ENCODE results near the gene NR0B2. TPM values are rescaled to one million over a fixed set of nuclear protein-coding genes. Genes with fewer than 3 reads are reported as not detected.

NR0B2 gene
- total and polyA plus RNA-seq, 2 of the 13 experiments (the other 11 are each of a cell fraction or from before 2014, with no cell fraction given), result 72.5 to 133 TPM

DNA sequence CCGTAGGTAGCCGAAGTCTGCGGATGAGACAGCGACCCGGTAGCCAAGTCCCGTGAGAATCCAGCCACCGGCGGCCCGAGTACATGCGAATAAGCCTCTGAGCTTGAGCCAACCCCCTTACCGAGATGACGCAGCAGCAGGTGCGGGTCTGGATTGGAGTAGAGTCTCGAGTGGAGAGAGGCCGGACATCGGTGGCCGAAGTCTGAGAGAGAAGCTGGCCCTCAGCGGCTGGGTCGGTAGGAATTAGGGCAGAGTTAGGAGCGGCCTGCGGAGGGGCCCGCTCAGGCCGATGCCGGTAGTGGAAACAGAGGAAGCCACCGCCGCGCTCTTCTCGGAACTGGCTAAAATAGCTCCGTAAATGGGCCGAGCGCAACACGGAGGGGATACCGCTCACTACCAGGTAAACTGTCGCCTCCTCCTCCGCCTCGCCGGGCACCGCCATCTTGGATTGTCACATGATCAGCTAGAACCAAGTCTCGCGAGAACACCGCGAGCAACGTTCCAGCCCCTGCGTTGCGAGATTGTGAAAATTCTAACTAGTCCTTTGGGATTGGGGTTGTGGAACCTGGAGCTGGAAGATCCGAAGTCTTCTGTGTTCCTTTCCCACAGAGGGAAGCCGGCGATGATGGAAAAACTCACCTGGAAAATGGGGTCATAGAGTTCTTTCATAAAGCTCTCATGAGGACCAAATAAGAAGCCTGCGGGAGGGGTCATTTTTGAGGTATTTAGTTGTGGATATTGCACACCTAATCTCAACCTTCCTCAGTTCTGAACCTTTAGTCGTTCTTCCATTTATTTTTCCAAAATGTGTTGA lies 13.6 kb downstream of the NR0B2 start, which contains the start of gene GPATCH3 (continued):
- no peak for TF ChIP-seq GABPA (IDR thresholded peaks at IDR 0.05; ENCODE audit: low read depth, low read length)
- TF ChIP-seq GABPA (CRISPR knock-in tag; IDR thresholded peaks at IDR 0.05; ENCODE audit: low read depth), result peak; percentile 63
- peak; percentile 89 for TF ChIP-seq SALL1 (CRISPR knock-in tag; IDR thresholded peaks at IDR 0.05)
- TF ChIP-seq MED13 (CRISPR knock-in tag; IDR thresholded peaks at IDR 0.05), result peak; percentile 68; the same call in 1 of the 2 replicates
- no peak for TF ChIP-seq PLRG1 (conservative IDR thresholded peaks at IDR 0.05)
- no peak for TF ChIP-seq REL (CRISPR knock-in tag; conservative IDR thresholded peaks at IDR 0.05)
- no peak for TF ChIP-seq ZBTB8A (CRISPR knock-in tag; IDR thresholded peaks at IDR 0.05; ENCODE audit: borderline replicate concordance, low read depth)
- TF ChIP-seq HMG20B (CRISPR knock-in tag; conservative IDR thresholded peaks at IDR 0.05), result no peak
- TF ChIP-seq ZNF652 (CRISPR knock-in tag; IDR thresholded peaks at IDR 0.05; ENCODE audit: borderline replicate concordance, low read depth), result no peak; the same call in 1 of the 2 replicates
- peak; percentile 64 for TF ChIP-seq GATAD2A (CRISPR knock-in tag; IDR thresholded peaks at IDR 0.05)
- TF ChIP-seq, protein P1, sequence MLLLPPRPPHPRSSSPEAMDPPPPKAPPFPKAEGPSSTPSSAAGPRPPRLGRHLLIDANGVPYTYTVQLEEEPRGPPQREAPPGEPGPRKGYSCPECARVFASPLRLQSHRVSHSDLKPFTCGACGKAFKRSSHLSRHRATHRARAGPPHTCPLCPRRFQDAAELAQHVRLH (CRISPR knock-in tag; IDR thresholded peaks at IDR 0.05; ENCODE audit: borderline replicate concordance, low read depth), result peak; percentile 90; the same call in 1 of the 2 replicates
- 0 out of 2 replicates have a peak, but pooled peaks have one; percentile 11 for TF ChIP-seq NFYB (CRISPR knock-in tag; IDR thresholded peaks at IDR 0.05)
- TF ChIP-seq GLI4 (CRISPR knock-in tag; IDR thresholded peaks at IDR 0.05; ENCODE audit: borderline replicate concordance), result no peak
- TF ChIP-seq, protein P2, sequence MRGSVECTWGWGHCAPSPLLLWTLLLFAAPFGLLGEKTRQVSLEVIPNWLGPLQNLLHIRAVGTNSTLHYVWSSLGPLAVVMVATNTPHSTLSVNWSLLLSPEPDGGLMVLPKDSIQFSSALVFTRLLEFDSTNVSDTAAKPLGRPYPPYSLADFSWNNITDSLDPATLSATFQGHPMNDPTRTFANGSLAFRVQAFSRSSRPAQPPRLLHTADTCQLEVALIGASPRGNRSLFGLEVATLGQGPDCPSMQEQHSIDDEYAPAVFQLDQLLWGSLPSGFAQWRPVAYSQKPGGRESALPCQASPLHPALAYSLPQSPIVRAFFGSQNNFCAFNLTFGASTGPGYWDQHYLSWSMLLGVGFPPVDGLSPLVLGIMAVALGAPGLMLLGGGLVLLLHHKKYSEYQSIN (CRISPR knock-in tag; IDR thresholded peaks at IDR 0.05; ENCODE audit: borderline replicate concordance), result no peak
- TF ChIP-seq U2AF2 (IDR thresholded peaks at IDR 0.05; ENCODE audit: low read depth, low read length), result no peak
- TF ChIP-seq SRSF4 (IDR thresholded peaks at IDR 0.05; ENCODE audit: low read depth, low read length, poor library complexity, severe bottlenecking), result no peak
- no peak for TF ChIP-seq CENPX (CRISPR knock-in tag; IDR thresholded peaks at IDR 0.05)
- no peak for TF ChIP-seq MAFK (conservative IDR thresholded peaks at IDR 0.05 in 1 of 2, IDR thresholded peaks at IDR 0.05 in 1 of 2; ENCODE audit: low read length in 2 of 2)
- TF ChIP-seq ZMYM4 (CRISPR knock-in tag; IDR thresholded peaks at IDR 0.05), result peak; percentile 87
- TF ChIP-seq TEAD2 (CRISPR knock-in tag; IDR thresholded peaks at IDR 0.05), result no peak
- TF ChIP-seq KDM6A (CRISPR knock-in tag; IDR thresholded peaks at IDR 0.05; ENCODE audit: low read depth), result no peak
- TF ChIP-seq PAX8 (CRISPR knock-in tag; IDR thresholded peaks at IDR 0.05; ENCODE audit: borderline replicate concordance), result no peak
- TF ChIP-seq SUZ12 (IDR thresholded peaks at IDR 0.05; ENCODE audit: low read depth, low read length), result no peak
- TF ChIP-seq ZNF777 (CRISPR knock-in tag; IDR thresholded peaks at IDR 0.05), result no peak
- no peak for TF ChIP-seq MAFG (CRISPR knock-in tag; IDR thresholded peaks at IDR 0.05)
- peak; percentile 57 for TF ChIP-seq FOXA3 (CRISPR knock-in tag; IDR thresholded peaks at IDR 0.05)
- no peak for TF ChIP-seq POLR2AphosphoS2 (IDR thresholded peaks at IDR 0.05; ENCODE audit: low read depth, low read length)
- peak; percentile 60; the same call in 1 of the 2 replicates for TF ChIP-seq ELF1 (CRISPR knock-in tag; IDR thresholded peaks at IDR 0.05)
- TF ChIP-seq, protein P3, sequence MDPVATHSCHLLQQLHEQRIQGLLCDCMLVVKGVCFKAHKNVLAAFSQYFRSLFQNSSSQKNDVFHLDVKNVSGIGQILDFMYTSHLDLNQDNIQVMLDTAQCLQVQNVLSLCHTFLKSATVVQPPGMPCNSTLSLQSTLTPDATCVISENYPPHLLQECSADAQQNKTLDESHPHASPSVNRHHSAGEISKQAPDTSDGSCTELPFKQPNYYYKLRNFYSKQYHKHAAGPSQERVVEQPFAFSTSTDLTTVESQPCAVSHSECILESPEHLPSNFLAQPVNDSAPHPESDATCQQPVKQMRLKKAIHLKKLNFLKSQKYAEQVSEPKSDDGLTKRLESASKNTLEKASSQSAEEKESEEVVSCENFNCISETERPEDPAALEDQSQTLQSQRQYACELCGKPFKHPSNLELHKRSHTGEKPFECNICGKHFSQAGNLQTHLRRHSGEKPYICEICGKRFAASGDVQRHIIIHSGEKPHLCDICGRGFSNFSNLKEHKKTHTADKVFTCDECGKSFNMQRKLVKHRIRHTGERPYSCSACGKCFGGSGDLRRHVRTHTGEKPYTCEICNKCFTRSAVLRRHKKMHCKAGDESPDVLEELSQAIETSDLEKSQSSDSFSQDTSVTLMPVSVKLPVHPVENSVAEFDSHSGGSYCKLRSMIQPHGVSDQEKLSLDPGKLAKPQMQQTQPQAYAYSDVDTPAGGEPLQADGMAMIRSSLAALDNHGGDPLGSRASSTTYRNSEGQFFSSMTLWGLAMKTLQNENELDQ (CRISPR knock-in tag; IDR thresholded peaks at IDR 0.05; ENCODE audit: borderline replicate concordance), result peak; percentile 51; the same call in 1 of the 2 replicates
- peak; percentile 43; the same call in 1 of the 2 replicates for TF ChIP-seq ZNF510 (CRISPR knock-in tag; IDR thresholded peaks at IDR 0.05; ENCODE audit: low read depth)

All from HepG2 (cell line).